ENCODE results near the gene TBC1D8.

TBC1D8 gene

GRCh38 chr2:101089942-101090799 lies 61.0 kb downstream of the TBC1D8 start:
- DNase-seq = no peak
- TF ChIP-seq CTCF (IDR thresholded peaks at IDR 0.05; ENCODE audit: low read depth, low read length, missing control alignments) = no peak
- in situ Hi-C loops (cut with HindIII; ENCODE audit: low pct_ligation_motif_present, low sequenced_read_pairs) = no loop called here
- Histone ChIP-seq H3K4me3 (ENCODE audit: low read depth, low read length) (no peak overlapping the region), H3K27me3 (replicated peaks) (no peaks in the 10 kb centered on the region), H3K36me3 (replicated peaks) (no peaks in the 10 kb centered on the region), H3K27ac (no peak overlapping the region)

- no peak overlapping the region for H3K27ac ChIP-seq
- no peak for TF ChIP-seq CTCF (IDR thresholded peaks at IDR 0.05; ENCODE audit: low read depth, low read length, missing control alignments)
- H3K27me3 ChIP-seq (replicated peaks) = no peaks in the 10 kb centered on the region
- no peaks in the 10 kb centered on the region for H3K36me3 ChIP-seq (replicated peaks)
- in situ Hi-C loops (cut with HindIII; ENCODE audit: low pct_ligation_motif_present, low sequenced_read_pairs) = no loop called here
- no peak for DNase-seq
- H3K4me3 ChIP-seq (ENCODE audit: low read depth, low read length) = no peak overlapping the region
Measured at GRCh38 chr2:101089419-101089818, 61.8 kb downstream of the TBC1D8 start.

- Histone ChIP-seq H3K27me3 (replicated peaks) (no peaks in the 10 kb centered on the region), H3K36me3 (replicated peaks) (no peaks in the 10 kb centered on the region), H3K27ac (no peak overlapping the region), H3K4me3 (ENCODE audit: low read depth, low read length) (no peak overlapping the region)
- TF ChIP-seq CTCF (IDR thresholded peaks at IDR 0.05; ENCODE audit: low read depth, low read length, missing control alignments) = no peak
- no peak for DNase-seq
- in situ Hi-C loops (cut with HindIII; ENCODE audit: low pct_ligation_motif_present, low sequenced_read_pairs) = no loop called here
Measured at GRCh38 chr2:101087638-101088037, 63.5 kb downstream of the TBC1D8 start.

- Histone ChIP-seq H3K27me3 (replicated peaks) (no peaks in the 10 kb centered on the region), H3K4me3 (ENCODE audit: low read depth, low read length) (no peak overlapping the region), H3K36me3 (replicated peaks) (no peaks in the 10 kb centered on the region), H3K27ac (no peak overlapping the region)
- in situ Hi-C loops (cut with HindIII; ENCODE audit: low pct_ligation_motif_present, low sequenced_read_pairs) = no loop called here
- DNase-seq = no peak
- no peak for TF ChIP-seq CTCF (IDR thresholded peaks at IDR 0.05; ENCODE audit: low read depth, low read length, missing control alignments)
Measured at GRCh38 chr2:101083613-101084012, 67.6 kb downstream of the TBC1D8 start.

- Histone ChIP-seq H3K27me3 (replicated peaks) (no peaks in the 10 kb centered on the region), H3K36me3 (replicated peaks) (no peaks in the 10 kb centered on the region), H3K4me3 (ENCODE audit: low read depth, low read length) (no peak overlapping the region), H3K27ac (no peak overlapping the region)
- TF ChIP-seq CTCF (IDR thresholded peaks at IDR 0.05; ENCODE audit: low read depth, low read length, missing control alignments) = no peak
- in situ Hi-C loops (cut with HindIII; ENCODE audit: low pct_ligation_motif_present, low sequenced_read_pairs) = no loop called here
- no peak for DNase-seq
Measured at GRCh38 chr2:101082998-101083397, 68.2 kb downstream of the TBC1D8 start.
